Ovary (tissue), 3 donors: ENCODE data around the gene STARD6.
"Not testable (repeated sequence)": the region's sequence is repeated elsewhere in the genome, so short reads cannot be mapped to it uniquely, and the experiment has no call there.

Experiments used
- EP300 ChIP-seq: sonication (generic); formaldehyde crosslinking; IDR thresholded peaks from one replicate; pipeline ENCODE4 v1.6.1; 2017; ENCODE audit warnings: antibody characterized with exemption
- POLR2A ChIP-seq: fragments of 450-650 bp; IDR thresholded peaks from one replicate; pipeline ENCODE4 v1.6.1; 2017; ENCODE audit warnings: antibody characterized with exemption, mild to moderate bottlenecking, moderate library complexity
- TF ChIP-seq, protein P1 (sequence below), 3 donors: fragments of 450-650 bp in 2 of 3; fragments of 200-600 bp in 1 of 3; IDR thresholded peaks; one replicate each; pipeline versions ENCODE4 v1.5.1 to v1.8.0; 2016 to 2022; ENCODE audit warnings: antibody characterized with exemption in 3 of 3, mild to moderate bottlenecking in 1 of 3
- donor health status: DM: no; HTN: no; CAD: no.

DNA sequence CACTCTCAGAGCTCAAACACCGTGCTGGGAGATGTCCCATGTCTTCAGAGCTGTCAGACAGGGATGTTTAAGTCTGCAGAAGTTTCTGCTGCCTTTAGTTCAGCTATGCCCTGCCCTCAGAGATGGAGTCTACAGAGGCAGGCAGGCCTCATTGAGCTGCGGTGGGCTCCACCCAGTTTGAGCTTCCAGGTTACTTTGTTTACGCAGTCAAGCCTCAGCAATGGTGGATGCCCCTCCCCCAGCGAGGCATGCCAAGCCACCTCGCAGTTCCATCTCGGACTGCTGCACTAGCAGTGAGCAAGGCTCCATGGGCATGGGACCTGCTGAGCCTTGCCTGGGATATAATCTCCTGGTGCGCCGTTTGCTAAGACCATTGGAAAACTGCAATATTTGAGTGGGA is 48.1 kb downstream of the STARD6 start:
- TF ChIP-seq, protein P1, sequence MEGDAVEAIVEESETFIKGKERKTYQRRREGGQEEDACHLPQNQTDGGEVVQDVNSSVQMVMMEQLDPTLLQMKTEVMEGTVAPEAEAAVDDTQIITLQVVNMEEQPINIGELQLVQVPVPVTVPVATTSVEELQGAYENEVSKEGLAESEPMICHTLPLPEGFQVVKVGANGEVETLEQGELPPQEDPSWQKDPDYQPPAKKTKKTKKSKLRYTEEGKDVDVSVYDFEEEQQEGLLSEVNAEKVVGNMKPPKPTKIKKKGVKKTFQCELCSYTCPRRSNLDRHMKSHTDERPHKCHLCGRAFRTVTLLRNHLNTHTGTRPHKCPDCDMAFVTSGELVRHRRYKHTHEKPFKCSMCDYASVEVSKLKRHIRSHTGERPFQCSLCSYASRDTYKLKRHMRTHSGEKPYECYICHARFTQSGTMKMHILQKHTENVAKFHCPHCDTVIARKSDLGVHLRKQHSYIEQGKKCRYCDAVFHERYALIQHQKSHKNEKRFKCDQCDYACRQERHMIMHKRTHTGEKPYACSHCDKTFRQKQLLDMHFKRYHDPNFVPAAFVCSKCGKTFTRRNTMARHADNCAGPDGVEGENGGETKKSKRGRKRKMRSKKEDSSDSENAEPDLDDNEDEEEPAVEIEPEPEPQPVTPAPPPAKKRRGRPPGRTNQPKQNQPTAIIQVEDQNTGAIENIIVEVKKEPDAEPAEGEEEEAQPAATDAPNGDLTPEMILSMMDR (IDR thresholded peaks at IDR 0.05), result not testable (repeated sequence)
- not testable (repeated sequence) for TF ChIP-seq POLR2A, EP300
